GM23338 (cell line): ENCODE results near the gene IL12RB1. TPM values are rescaled to one million over a fixed set of nuclear protein-coding genes. Genes with fewer than 3 reads are reported as not detected.

Experiments used
- ATAC-seq: fragments of 200-7000 bp; cut with Tn5 transposase; 3 replicates; pipeline ENCODE4 v1.9.1; 2020
- DNase-seq: peaks from one replicate; pipeline ENCODE4 v3.0.0-alpha.2; 2015; ENCODE audit warnings: low spot score
- H2AFZ ChIP-seq: fragments of 200-600 bp; sonication (generic); 2 replicates; pipeline ENCODE4 v1.8.0; 2016; ENCODE audit warnings: antibody characterized with exemption, mild to moderate bottlenecking, moderate library complexity
- H3F3A ChIP-seq: fragments of 200-600 bp; sonication (generic); replicated peaks from 2 replicates; pipeline ENCODE4 v1.8.0; 2017; ENCODE audit warnings: antibody characterized with exemption, mixed run types, low read depth
- H3K27ac ChIP-seq: fragments of 200-600 bp; sonication (generic); 2 replicates; pipeline ENCODE4 v1.6.1; 2016; ENCODE audit warnings: low read depth
- H3K27me3 ChIP-seq: fragments of 200-600 bp; sonication (generic); 2 replicates; pipeline ENCODE4 v1.8.0; 2016; ENCODE audit warnings: mild to moderate bottlenecking, mixed run types, moderate library complexity; ENCODE audit not compliant: insufficient read depth
- H3K36me3 ChIP-seq: fragments of 200-600 bp; sonication (generic); 2 replicates; pipeline ENCODE4 v1.8.0; 2016; ENCODE audit warnings: mild to moderate bottlenecking; ENCODE audit not compliant: insufficient read depth
- H3K4me1 ChIP-seq: fragments of 200-600 bp; sonication (generic); 2 replicates; pipeline ENCODE4 v1.8.0; 2016; ENCODE audit warnings: mild to moderate bottlenecking, moderate library complexity; ENCODE audit not compliant: insufficient read depth
- H3K4me2 ChIP-seq: fragments of 200-600 bp; sonication (generic); 2 replicates; pipeline ENCODE4 v1.7.1; 2017; ENCODE audit warnings: mixed run types
- H3K4me3 ChIP-seq: fragments of 200-600 bp; sonication (generic); 2 replicates; pipeline ENCODE4 v1.6.1; 2016; ENCODE audit warnings: mixed run types
- H3K79me2 ChIP-seq: fragments of 200-600 bp; sonication (generic); replicated peaks from 2 replicates; pipeline ENCODE4 v1.8.0; 2017; ENCODE audit warnings: mild to moderate bottlenecking; ENCODE audit not compliant: insufficient read depth
- H3K9me2 ChIP-seq: fragments of 200-600 bp; sonication (generic); 2 replicates; pipeline ENCODE4 v1.8.0; 2017; ENCODE audit not compliant: insufficient read depth
- H4K20me1 ChIP-seq: fragments of 200-600 bp; sonication (generic); replicated peaks from 2 replicates; pipeline ENCODE4 v1.8.0; 2017; ENCODE audit warnings: mild to moderate bottlenecking; ENCODE audit not compliant: insufficient read depth
- H3K27ac Mint-ChIP-seq: 2 replicates; pipeline ENCODE4 v1.8.0; 2020; ENCODE audit warnings: inconsistent platforms, mild to moderate bottlenecking, moderate library complexity, mixed read lengths
- H3K27me3 Mint-ChIP-seq: 3 replicates; pipeline ENCODE4 v1.8.0; 2022; ENCODE audit warnings: low read depth, mild to moderate bottlenecking, moderate library complexity, mixed read lengths, inconsistent platforms; ENCODE audit not compliant: insufficient read depth, poor library complexity
- H3K36me3 Mint-ChIP-seq: 3 replicates; pipeline ENCODE4 v1.8.0; 2021; ENCODE audit warnings: low read depth, mild to moderate bottlenecking, inconsistent platforms, moderate library complexity, mixed read lengths
- H3K4me1 Mint-ChIP-seq: 3 replicates; pipeline ENCODE4 v1.8.0; 2020; ENCODE audit warnings: mild to moderate bottlenecking, inconsistent platforms, mixed read lengths
- H3K4me3 Mint-ChIP-seq: 3 replicates; pipeline ENCODE4 v1.8.0; 2021; ENCODE audit warnings: moderate library complexity, mild to moderate bottlenecking, inconsistent platforms, mixed read lengths
- H3K9me3 Mint-ChIP-seq: 3 replicates; pipeline ENCODE4 v1.8.0; 2020; ENCODE audit warnings: moderate library complexity, mild to moderate bottlenecking, inconsistent platforms, mixed read lengths
- CREB1 ChIP-seq: fragments of 250-450 bp; sonication (Bioruptor Pico); IDR thresholded peaks from 2 replicates; pipeline ENCODE4 v1.5.0; 2020; ENCODE audit warnings: low read depth, mild to moderate bottlenecking, moderate library complexity
- CTCF ChIP-seq, 2 experiments: fragments of 200-600 bp in 1 of 2; sonication (generic) in 1 of 2; conservative IDR thresholded peaks; 2 replicates each; pipeline versions ENCODE4 v1.5.1 to v1.6.1; 2016 to 2017; ENCODE audit warnings: antibody characterized with exemption in 2 of 2, low read depth in 2 of 2, mild to moderate bottlenecking in 2 of 2, moderate library complexity in 1 of 2
- EZH2phosphoT487 ChIP-seq: fragments of 200-600 bp; sonication (generic); IDR thresholded peaks from one replicate; pipeline ENCODE4 v1.8.1; 2018; ENCODE audit warnings: antibody characterized with exemption; ENCODE audit not compliant: unreplicated experiment
- NANOG ChIP-seq: IDR thresholded peaks from 2 replicates; pipeline ENCODE4 v1.6.1; 2016; ENCODE audit warnings: antibody characterized with exemption, borderline replicate concordance
- POLR2AphosphoS5 ChIP-seq: IDR thresholded peaks from 2 replicates; pipeline ENCODE4 v1.6.1; 2016; ENCODE audit warnings: antibody characterized with exemption, low read depth
- REST ChIP-seq: IDR thresholded peaks from one replicate; pipeline ENCODE4 v1.6.1; 2018; ENCODE audit warnings: antibody characterized with exemption; ENCODE audit not compliant: unreplicated experiment
- STAT1 ChIP-seq: IDR thresholded peaks from one replicate; pipeline ENCODE4 v1.6.1; 2016; ENCODE audit warnings: antibody characterized with exemption; ENCODE audit not compliant: unreplicated experiment
- ZNF331 ChIP-seq: fragments of 250-450 bp; sonication (Bioruptor Pico); IDR thresholded peaks from 2 replicates; pipeline ENCODE4 v1.5.0; 2020; ENCODE audit warnings: low read depth, mild to moderate bottlenecking, moderate library complexity
- ZNF462 ChIP-seq: fragments of 250-450 bp; sonication (Bioruptor Pico); IDR thresholded peaks from 2 replicates; pipeline ENCODE4 v1.5.0; 2020; ENCODE audit warnings: mild to moderate bottlenecking, moderate library complexity
- polyA plus RNA-seq: library from polyadenylated mRNA; unstranded; fragments of >200 nt; fragmentation: Nextera tagmentation; extraction: Ambion mirVana; gene quantifications from 2 replicates; pipeline ENCODE4 v1.2.1, GENCODE V29; 2016
- total RNA-seq: library from RNA; depleted of rRNA; stranded (reverse); fragments of >200 nt; shearing (Covaris generic); gene quantifications from 2 replicates; pipeline ENCODE4 v1.2.3, GENCODE V29; 2014

Gene IL12RB1
- total and polyA plus RNA-seq, 2 experiments from 2014 or later: not detected

- TF ChIP-seq ZNF462 (CRISPR knock-in tag) (no peak), STAT1 (no peak), REST (no peak)
Measured at GRCh38 chr19:18049385-18049784, 37.3 kb downstream of the IL12RB1 start (continued).

- no peaks in the 10 kb centered on the region for H3K9me2 ChIP-seq
- DNase-seq (no peak), ATAC-seq (no peak)
- H3K27ac ChIP-seq: no peak overlapping the region
- no peaks in the 10 kb centered on the region; the same call in 2 of the 3 replicates for H3K36me3 Mint-ChIP-seq
- no peaks in the 10 kb centered on the region for H3K4me1 ChIP-seq
- H2AFZ ChIP-seq: no peak overlapping the region
- no peaks in the 10 kb centered on the region for H3F3A ChIP-seq
- no peak overlapping the region for H3K4me3 ChIP-seq
- H3K27me3 Mint-ChIP-seq: peaks cover 13% of the 10 kb centered on the region
- H3K36me3 ChIP-seq: no peaks in the 10 kb centered on the region
- peaks cover 7% of the 10 kb centered on the region; the same call in 2 of the 3 replicates for H3K4me1 Mint-ChIP-seq
- H3K27me3 ChIP-seq: no peaks in the 10 kb centered on the region
- no peak overlapping the region for H3K4me2 ChIP-seq
- no peak overlapping the region for H3K27ac Mint-ChIP-seq
- H3K79me2 ChIP-seq: no peaks in the 10 kb centered on the region
- H3K9me3 Mint-ChIP-seq: no peaks in the 10 kb centered on the region; the same call in 2 of the 3 replicates
- no peak overlapping the region for H3K4me3 Mint-ChIP-seq
- no peaks in the 10 kb centered on the region for H4K20me1 ChIP-seq
- TF ChIP-seq ZNF331: no peak
- TF ChIP-seq CREB1 (CRISPR knock-in tag): no peak
- no peak for TF ChIP-seq POLR2AphosphoS5
- no peak for TF ChIP-seq REST
- no peak for TF ChIP-seq EZH2phosphoT487
- TF ChIP-seq NANOG: no peak
- TF ChIP-seq CTCF (conservative IDR thresholded peaks at IDR 0.05; ENCODE audit: low read depth in 2 of 2): no peak
Measured at GRCh38 chr19:18046059-18046718, 40.5 kb downstream of the IL12RB1 start.
